Right lobe of liver (tissue), 4 donors: ENCODE results near the gene PIGO.

Experiments
- POLR2A ChIP-seq: fragments of 450-650 bp; IDR thresholded peaks from one replicate; pipeline ENCODE4 v1.6.1; 2017; ENCODE audit warnings: antibody characterized with exemption, mild to moderate bottlenecking
- TF ChIP-seq, protein P1 (sequence below), 4 donors: fragments of 200-600 bp in 3 of 4; fragments of 450-650 bp in 1 of 4; IDR thresholded peaks; one replicate each; pipeline versions ENCODE4 v1.5.1 to v1.8.0; 2016 to 2022; ENCODE audit warnings: antibody characterized with exemption in 4 of 4, mild to moderate bottlenecking in 2 of 4
- donor health status: DM: no; HTN: no; CAD: no.
- donor health status: DM: no; HTN: no; CAD: no.
- donor health status: DM: no; HTN: yes; CAD: no.

DNA sequence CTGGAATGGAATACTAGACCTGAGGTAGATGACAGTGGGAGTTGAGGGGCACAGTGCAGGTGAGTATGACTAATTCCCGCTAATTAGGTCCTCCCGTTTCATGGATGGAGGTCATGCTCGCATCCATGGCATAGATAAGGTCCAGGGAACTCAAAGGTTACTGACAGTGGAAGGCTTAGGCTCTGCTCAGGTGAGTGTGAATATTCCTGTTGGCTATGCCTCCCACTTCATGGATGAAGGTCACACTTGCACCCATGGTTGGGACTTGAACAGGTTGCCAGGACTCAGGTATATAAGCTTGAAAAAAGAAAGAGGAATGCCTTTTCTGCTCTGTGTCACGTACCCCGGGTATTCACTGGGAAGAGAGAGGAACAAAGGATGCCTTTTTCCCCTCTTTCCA lies 45.6 kb upstream of the PIGO start:
- TF ChIP-seq, protein P1, sequence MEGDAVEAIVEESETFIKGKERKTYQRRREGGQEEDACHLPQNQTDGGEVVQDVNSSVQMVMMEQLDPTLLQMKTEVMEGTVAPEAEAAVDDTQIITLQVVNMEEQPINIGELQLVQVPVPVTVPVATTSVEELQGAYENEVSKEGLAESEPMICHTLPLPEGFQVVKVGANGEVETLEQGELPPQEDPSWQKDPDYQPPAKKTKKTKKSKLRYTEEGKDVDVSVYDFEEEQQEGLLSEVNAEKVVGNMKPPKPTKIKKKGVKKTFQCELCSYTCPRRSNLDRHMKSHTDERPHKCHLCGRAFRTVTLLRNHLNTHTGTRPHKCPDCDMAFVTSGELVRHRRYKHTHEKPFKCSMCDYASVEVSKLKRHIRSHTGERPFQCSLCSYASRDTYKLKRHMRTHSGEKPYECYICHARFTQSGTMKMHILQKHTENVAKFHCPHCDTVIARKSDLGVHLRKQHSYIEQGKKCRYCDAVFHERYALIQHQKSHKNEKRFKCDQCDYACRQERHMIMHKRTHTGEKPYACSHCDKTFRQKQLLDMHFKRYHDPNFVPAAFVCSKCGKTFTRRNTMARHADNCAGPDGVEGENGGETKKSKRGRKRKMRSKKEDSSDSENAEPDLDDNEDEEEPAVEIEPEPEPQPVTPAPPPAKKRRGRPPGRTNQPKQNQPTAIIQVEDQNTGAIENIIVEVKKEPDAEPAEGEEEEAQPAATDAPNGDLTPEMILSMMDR (IDR thresholded peaks at IDR 0.05), result no peak
- TF ChIP-seq POLR2A, result no peak
